Renal cortex interstitium (tissue), 11 donors: ENCODE results near the gene MAP7. TPM values are rescaled to one million over a fixed set of nuclear protein-coding genes. Genes with fewer than 3 reads are reported as not detected.
"Not testable (repeated sequence)": the region's sequence is repeated elsewhere in the genome, so short reads cannot be mapped to it uniquely, and the experiment has no call there.

ENCODE experiments used
- DNase-seq, 11 donors: peaks; one replicate each; pipeline ENCODE4 v3.0.0-alpha.2; 2013; ENCODE audit warnings: low read depth in 9 of 11, low spot score in 4 of 11; ENCODE audit errors: extremely low read depth in 1 of 11
- polyA plus RNA-seq, 3 donors: library from polyadenylated mRNA; unstranded; fragments of 120-200 nt; gene quantifications; one replicate each; pipeline ENCODE4 v1.2.1, GENCODE V29; 2013; ENCODE audit not compliant: insufficient read length in 3 of 3

MAP7 gene
- polyA plus RNA-seq, 3 donors: 32.4 to 45.4 (median 32.5) TPM

- DNase-seq: no peak
These were observed 29.7 kb downstream of the MAP7 start for GRCh38 chr6:136520517-136520916.

DNA sequence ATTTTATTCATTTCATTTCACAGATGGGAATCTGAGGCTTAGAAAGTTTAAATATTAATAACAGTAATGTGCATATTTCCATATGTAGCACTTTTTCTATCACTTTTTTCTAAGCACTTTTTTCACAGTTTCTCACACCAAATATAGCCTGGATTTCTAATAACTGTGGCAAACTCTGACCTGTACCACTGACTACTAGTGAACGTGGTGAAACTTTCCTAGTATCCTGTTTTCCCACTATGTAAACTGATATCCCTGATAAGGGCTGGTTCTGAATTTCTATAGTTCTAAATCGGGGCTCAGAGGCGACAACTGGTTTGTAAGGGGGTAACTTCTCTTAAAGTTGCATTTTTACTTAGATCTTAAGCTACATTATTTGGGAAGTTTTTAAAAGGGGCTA lies 32.6 kb downstream of the MAP7 start:
- no peak for DNase-seq

DNA sequence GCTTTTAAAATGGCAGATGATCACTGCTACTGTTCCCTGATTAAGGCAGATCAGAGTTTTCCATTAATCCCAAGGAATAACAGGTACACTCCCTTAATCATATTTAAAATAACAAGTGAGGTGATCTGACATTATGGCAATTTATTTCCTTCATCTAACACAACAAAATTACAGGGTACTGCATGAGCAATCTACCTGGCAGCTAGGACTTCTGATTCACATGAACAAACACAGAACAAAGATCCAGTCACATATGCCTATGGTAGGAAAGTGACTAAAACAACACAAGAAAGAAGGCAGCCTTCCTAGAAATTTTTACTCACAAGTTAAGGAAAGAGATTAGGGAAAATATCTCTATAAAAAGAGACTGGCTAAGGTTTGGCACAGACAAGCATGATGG lies 33.2 kb downstream of the MAP7 start:
- no peak for DNase-seq

DNA sequence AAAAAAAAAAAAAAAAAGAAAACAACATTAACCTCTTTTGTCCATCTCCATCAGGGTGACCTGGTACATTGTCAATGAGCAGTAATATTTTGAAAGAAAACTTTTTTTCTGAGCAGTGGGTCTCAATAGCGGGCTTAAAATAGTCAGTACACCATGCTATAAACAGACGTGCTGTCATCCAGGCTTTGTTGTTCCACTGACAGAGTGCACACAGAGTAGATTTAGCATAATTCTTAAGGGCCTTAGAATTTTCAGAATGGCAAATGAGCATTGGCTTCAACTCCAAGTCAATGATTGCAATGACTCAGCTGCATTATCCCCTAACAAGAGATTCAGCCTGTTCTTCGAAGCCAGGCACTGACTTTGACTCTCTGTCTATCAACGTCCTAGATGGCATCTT lies 35.6 kb downstream of the MAP7 start:
- no peak for DNase-seq

DNA sequence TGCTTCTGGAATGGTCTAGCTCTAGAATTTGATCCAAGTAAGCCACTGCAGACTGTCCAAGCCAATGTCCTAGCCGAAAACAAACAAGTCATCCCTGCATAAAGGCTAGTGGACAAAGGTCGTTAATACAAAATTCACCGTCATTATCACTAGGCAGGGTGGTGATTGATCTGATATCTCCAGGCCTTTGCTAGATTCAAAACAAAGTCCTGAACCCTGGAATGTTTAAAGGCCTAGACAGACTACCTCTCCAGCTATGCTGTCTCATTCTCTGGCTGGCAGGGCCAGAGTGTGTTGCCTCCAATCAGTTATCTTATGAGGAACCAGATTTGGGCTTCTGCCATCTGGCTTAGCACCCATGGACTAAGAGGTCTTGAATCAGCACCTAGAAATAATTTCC lies 38.3 kb downstream of the MAP7 start:
- DNase-seq: no peak

GRCh38 chr6:136511397-136511796 lies 38.8 kb downstream of the MAP7 start:
- no peak for DNase-seq

- DNase-seq: no peak
These were observed 39.4 kb downstream of the MAP7 start for GRCh38 chr6:136510782-136511181.

GRCh38 chr6:136510299-136510698 lies 39.9 kb downstream of the MAP7 start:
- DNase-seq: no peak

DNA sequence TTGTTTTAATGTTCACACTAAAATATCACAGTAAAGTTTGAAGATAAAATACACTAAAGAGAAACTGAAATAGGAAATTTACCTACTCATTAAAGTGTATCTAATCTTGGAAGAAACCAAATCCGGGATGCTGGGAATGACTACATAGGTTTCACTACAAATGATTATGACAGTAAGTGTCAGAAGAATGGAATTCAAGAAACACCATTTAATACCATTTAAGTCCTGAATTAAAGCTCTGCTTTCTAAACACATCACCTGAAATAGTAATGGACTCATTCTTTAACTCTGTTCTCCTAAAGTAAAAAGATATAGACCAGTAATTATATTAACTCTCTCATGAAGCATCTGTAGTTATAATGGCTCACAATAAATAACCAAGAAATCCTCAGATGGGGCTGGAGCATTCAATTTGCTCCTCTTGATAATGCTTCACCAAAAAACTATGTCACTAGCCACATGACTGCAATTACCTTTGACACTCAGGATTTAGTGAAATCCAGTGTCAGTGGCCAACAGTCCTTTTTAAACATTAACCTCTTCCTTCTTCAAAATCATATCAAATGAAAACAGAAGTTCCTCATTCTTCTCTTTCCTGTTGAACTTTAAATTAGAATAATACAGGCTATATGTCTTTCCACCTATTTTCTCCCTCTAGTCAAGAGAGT lies 41.4 kb downstream of the MAP7 start:
- no peak for DNase-seq

DNA sequence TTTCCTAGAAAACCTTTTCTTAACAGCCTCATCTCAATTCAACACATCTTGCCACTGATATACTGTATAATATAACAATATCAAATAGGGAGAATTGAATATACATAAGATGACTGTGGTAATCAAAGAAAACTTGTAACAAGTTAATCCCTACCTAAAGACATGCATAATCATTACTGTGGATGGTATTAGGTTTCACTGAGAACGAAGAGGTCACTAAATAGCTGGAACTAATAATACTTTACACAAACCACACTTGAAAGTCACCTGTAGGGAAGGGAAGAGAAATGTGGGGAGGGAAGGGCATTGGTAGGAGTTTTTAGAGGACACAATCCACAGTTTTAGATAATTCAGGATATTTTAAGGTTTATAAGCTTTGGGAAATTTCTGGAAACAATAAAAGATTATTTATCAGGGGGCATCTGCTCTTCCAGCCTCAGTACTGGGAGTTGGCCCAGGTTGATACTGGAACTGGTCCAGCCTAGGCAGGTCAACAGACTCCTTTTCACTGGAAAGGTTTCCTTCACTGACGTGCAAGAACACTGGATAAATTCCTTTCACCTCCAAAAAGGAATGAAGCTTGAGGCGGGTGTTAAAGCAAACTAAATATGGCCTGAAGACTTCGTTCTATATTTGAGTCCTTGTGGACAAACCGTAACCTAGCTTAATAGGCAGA lies 44.0 kb downstream of the MAP7 start:
- no peak for DNase-seq

- no peak for DNase-seq
These were observed 46.8 kb downstream of the MAP7 start for GRCh38 chr6:136503303-136504029.

- no peak for DNase-seq
These were observed 47.4 kb downstream of the MAP7 start for GRCh38 chr6:136502786-136503185.

- no peak for DNase-seq
These were observed 48.7 kb downstream of the MAP7 start for GRCh38 chr6:136501514-136501913.

DNA sequence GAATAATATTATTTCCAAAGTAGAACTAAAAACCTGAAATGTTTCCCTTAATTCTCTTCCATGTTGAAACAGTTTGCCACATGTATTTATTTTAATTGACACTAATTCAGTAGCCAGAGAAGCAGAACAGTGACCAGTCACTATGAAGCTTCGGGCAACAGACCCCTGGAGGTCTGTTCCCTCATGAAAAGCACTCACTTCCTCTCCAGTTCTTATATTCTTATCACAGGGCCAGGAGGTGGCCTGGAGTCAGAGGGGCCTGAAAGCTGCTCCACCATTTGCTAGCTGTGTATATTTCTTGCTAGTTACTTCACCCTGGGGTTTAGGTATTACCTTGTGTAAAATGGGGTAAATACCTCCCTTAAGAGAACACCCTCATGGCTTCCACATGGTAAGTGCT lies 49.1 kb downstream of the MAP7 start:
- no peak for DNase-seq

DNA sequence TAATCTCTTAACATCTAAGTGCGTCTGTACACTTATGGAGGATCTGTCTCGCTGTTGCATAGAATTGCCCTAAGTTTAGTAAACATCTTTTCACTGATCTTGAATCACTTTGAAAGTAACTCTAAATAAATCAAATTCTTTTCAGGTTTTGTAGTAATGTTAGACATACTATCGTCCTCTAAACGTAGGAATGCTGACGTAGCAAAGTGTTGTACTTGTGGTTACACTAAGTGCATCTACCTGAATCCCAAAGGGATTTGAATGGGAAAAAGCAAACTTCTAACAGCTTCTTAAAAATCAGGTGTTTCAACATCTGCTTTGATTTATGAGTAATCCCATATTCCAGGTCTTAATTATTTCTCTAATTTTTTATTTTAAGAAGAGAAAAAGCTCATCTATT lies 49.8 kb downstream of the MAP7 start:
- no peak for DNase-seq

DNA sequence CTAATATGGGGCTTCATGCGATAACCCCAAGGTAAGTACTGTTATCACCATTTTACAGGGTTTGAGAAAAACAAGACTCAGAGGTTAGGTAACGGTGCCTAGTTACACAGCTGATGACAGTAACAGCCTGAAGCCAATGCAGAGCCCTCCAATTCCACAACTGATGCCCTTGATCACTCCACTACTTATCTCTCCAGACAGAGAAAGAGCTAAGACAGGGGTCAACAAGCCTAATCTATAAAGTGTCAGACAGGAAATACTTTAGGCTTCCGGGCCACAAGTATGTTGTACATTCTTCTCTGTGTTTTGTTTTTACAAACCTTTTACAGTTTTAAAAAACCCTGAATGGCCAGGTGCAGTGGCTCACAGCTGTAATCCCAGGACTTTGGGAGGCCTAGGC lies 50.9 kb downstream of the MAP7 start:
- no peak for DNase-seq

- not testable (repeated sequence) for DNase-seq
These were observed 53.8 kb downstream of the MAP7 start for GRCh38 chr6:136496449-136496848.

DNA sequence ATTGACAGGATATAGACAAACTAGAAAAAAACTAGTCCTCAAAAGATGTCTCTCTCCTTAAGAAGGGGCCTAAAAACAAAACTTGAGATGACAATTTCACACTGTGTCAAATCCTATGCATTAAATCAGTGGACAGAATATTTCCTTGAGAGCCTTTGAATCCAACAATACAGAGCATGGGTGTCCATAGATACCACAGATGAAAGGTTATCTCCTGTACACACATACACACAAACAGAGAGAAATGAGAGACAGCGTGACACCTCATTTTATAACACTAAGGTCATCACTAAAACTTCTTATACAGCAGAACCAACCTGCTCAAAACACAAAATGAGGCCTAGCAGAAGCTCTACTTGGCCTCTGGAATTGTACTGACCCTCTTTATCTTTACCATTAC lies 55.5 kb downstream of the MAP7 start:
- DNase-seq: no peak

GRCh38 chr6:136494059-136494458 lies 56.2 kb downstream of the MAP7 start:
- DNase-seq: no peak

DNA sequence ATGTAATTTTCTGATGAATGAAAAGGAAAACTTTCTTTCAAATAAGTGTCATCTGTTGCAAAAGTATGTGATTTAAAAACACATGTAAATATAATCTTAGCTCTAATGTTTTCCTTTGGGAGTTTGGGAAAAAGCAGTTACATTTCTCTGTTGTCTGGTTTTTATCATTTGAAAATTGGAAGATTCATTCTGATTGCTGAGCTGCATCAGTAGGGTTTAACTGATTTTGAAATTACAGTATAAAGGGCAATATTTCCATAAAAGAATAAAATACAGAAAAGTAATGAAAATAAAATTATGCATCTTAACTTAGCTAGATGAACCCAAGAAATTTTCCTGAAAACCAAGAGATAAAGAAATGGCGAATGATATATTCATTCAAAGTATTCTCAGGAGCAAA lies 57.8 kb downstream of the MAP7 start:
- no peak for DNase-seq
